ENCODE measurements around the gene AQP9. TPM values are rescaled to one million over a fixed set of nuclear protein-coding genes. Genes with fewer than 3 reads are reported as not detected.
A peak's percentile ranks its signal among the peaks of the same experiment; 100 is the strongest.
"Not testable (repeated sequence)": the region's sequence is repeated elsewhere in the genome, so short reads cannot be mapped to it uniquely, and the experiment has no call there.

Gene AQP9
- total and polyA plus RNA-seq, 2 experiments from 2014 or later: 0.57 to 0.60 TPM

DNA sequence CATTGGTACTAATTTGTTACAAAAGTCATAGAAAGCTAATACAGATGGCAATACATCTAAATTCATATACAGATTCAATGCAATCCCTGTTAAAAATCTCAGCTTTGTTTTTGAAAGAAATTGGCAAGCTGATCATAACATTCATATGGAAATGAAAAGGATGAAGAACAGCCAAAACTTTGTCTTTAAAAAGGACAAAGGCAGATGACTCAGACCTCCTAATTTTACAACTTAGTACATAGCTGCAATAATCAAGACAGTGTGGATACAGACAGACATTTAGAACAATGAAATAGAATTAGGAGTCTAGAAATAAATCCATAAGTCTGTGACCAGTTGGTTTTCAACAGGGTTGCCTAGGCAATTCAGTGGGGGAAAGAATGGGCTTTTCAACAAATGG is 63.3 kb downstream of the AQP9 start:
- no peaks in the 10 kb centered on the region for H3K79me2 ChIP-seq
- H3K4me2 ChIP-seq: no peak overlapping the region
- no peaks in the 10 kb centered on the region for H3K9me2 ChIP-seq (replicated peaks; ENCODE audit: insufficient read depth)
- no peak for TF ChIP-seq EZH2phosphoT487 (IDR thresholded peaks at IDR 0.05; ENCODE audit: low read depth, severe bottlenecking, unreplicated experiment)
- TF ChIP-seq, protein P1, sequence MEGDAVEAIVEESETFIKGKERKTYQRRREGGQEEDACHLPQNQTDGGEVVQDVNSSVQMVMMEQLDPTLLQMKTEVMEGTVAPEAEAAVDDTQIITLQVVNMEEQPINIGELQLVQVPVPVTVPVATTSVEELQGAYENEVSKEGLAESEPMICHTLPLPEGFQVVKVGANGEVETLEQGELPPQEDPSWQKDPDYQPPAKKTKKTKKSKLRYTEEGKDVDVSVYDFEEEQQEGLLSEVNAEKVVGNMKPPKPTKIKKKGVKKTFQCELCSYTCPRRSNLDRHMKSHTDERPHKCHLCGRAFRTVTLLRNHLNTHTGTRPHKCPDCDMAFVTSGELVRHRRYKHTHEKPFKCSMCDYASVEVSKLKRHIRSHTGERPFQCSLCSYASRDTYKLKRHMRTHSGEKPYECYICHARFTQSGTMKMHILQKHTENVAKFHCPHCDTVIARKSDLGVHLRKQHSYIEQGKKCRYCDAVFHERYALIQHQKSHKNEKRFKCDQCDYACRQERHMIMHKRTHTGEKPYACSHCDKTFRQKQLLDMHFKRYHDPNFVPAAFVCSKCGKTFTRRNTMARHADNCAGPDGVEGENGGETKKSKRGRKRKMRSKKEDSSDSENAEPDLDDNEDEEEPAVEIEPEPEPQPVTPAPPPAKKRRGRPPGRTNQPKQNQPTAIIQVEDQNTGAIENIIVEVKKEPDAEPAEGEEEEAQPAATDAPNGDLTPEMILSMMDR (IDR thresholded peaks at IDR 0.05; ENCODE audit: poor library complexity): no peak
- no peak for TF ChIP-seq EZH2 (IDR thresholded peaks at IDR 0.05; ENCODE audit: borderline replicate concordance)
- DNase-seq (ENCODE audit: low spot score): no peak
- no peak overlapping the region for H3K4me3 ChIP-seq
- H3K27me3 ChIP-seq: no peaks in the 10 kb centered on the region
- H2AFZ ChIP-seq: no peak overlapping the region
- H4K20me1 ChIP-seq (ENCODE audit: insufficient read depth, poor library complexity, severe bottlenecking): no peaks in the 10 kb centered on the region
- H3K9me3 ChIP-seq (ENCODE audit: low read depth): no peaks in the 10 kb centered on the region
- no peak overlapping the region for H3K27ac ChIP-seq
- no peaks in the 10 kb centered on the region for H3K36me3 ChIP-seq (replicated peaks; ENCODE audit: insufficient read depth, low read depth)
- no peaks in the 10 kb centered on the region for H3K4me1 ChIP-seq (ENCODE audit: insufficient read depth)

DNA sequence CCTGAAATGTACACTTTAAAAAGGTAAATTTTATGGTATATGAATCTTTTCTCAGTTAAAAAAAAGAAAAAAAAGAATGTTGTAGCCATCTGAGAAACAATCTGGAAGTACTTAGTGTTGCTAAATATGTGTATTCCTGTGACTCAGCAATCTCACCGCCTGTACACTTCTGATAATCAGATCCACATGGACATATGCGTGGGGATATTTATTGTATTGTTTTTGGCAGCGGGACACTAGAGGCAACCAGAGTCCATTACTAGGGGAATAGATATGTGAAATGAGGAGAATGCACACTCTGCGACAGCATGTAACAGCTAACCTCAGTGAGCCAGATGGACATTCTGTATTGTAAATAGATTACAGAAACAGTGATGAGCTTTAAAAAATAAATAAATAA is 65.4 kb downstream of the AQP9 start:
- Histone ChIP-seq H3K27ac (no peak overlapping the region), H2AFZ (no peak overlapping the region), H3K79me2 (no peaks in the 10 kb centered on the region), H3K9me3 (ENCODE audit: low read depth) (no peaks in the 10 kb centered on the region), H3K4me3 (no peak overlapping the region), H3K4me1 (ENCODE audit: insufficient read depth) (no peaks in the 10 kb centered on the region), H3K36me3 (replicated peaks; ENCODE audit: insufficient read depth, low read depth) (no peaks in the 10 kb centered on the region), H4K20me1 (ENCODE audit: insufficient read depth, poor library complexity, severe bottlenecking) (no peaks in the 10 kb centered on the region), H3K27me3 (no peaks in the 10 kb centered on the region), H3K4me2 (peak overlapping the region; percentile 16), H3K9me2 (replicated peaks; ENCODE audit: insufficient read depth) (no peaks in the 10 kb centered on the region)
- WGBS (ENCODE audit: low lambda C conversion rate, missing lambda C conversion rate): 36% methylated on average over 4 of the region's 4 CpGs
- peak; percentile 38 for DNase-seq (ENCODE audit: low spot score)
- TF ChIP-seq, protein P1 (IDR thresholded peaks at IDR 0.05; ENCODE audit: poor library complexity): no peak
- no peak for TF ChIP-seq EZH2phosphoT487 (IDR thresholded peaks at IDR 0.05; ENCODE audit: low read depth, severe bottlenecking, unreplicated experiment)
- no peak for TF ChIP-seq EZH2 (IDR thresholded peaks at IDR 0.05; ENCODE audit: borderline replicate concordance)

DNA sequence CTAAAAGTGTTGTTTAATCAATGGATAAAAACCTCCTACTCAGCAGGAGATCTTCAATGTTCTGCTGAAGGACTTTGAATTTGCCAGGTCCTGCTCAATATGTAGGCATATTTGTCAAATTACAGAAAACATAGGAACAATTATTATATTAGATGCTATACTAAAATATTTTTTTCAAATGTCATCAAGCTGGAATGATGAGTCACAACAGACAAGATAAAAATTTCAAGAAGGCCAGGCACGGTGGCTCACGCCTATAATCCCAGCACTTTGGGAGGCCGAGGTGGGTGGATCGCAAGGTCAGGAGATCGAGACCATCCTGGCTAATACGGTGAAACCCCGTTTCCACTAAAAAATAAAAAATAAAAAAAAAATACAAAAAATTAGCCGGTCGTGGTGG is 68.0 kb downstream of the AQP9 start:
- H3K4me2 ChIP-seq: no peak overlapping the region
- H2AFZ ChIP-seq: no peak overlapping the region
- H3K9me3 ChIP-seq (ENCODE audit: low read depth): no peaks in the 10 kb centered on the region
- H3K79me2 ChIP-seq: no peaks in the 10 kb centered on the region
- no peak for DNase-seq (ENCODE audit: low spot score)
- no peaks in the 10 kb centered on the region for H4K20me1 ChIP-seq (ENCODE audit: insufficient read depth, poor library complexity, severe bottlenecking)
- H3K36me3 ChIP-seq (replicated peaks; ENCODE audit: insufficient read depth, low read depth): no peaks in the 10 kb centered on the region
- TF ChIP-seq EZH2phosphoT487 (IDR thresholded peaks at IDR 0.05; ENCODE audit: low read depth, severe bottlenecking, unreplicated experiment) (no peak), EZH2 (IDR thresholded peaks at IDR 0.05; ENCODE audit: borderline replicate concordance) (no peak)
- TF ChIP-seq, protein P1 (IDR thresholded peaks at IDR 0.05; ENCODE audit: poor library complexity): no peak
- H3K4me1 ChIP-seq (ENCODE audit: insufficient read depth): no peaks in the 10 kb centered on the region
- H3K27me3 ChIP-seq: no peaks in the 10 kb centered on the region
- no peak overlapping the region for H3K4me3 ChIP-seq
- no peaks in the 10 kb centered on the region for H3K9me2 ChIP-seq (replicated peaks; ENCODE audit: insufficient read depth)
- no peak overlapping the region for H3K27ac ChIP-seq
- WGBS (ENCODE audit: low lambda C conversion rate, missing lambda C conversion rate): 97% methylated on average over 9 of the region's 9 CpGs

DNA sequence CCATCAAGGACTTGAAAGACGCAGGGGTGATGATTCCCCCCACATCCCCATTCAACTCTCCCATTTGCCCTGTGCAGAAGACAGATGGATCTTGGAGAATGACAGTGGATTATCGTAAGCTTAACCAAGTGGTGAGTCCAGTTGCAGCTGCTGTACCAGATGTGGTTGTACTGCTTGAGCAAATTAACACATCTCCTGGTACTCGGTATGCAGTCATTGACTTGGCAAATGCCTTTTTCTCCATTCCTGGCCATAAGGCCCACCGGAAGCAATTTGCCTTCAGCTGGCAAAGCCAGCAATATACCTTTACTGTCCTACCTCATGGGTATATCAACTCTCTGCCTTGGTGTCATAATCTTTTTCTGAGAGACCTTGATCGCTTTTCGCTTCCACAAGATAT is 70.0 kb downstream of the AQP9 start:
- not testable (repeated sequence) for H2AFZ ChIP-seq; H3K36me3 ChIP-seq (replicated peaks; ENCODE audit: insufficient read depth, low read depth); DNase-seq (ENCODE audit: low spot score)

DNA sequence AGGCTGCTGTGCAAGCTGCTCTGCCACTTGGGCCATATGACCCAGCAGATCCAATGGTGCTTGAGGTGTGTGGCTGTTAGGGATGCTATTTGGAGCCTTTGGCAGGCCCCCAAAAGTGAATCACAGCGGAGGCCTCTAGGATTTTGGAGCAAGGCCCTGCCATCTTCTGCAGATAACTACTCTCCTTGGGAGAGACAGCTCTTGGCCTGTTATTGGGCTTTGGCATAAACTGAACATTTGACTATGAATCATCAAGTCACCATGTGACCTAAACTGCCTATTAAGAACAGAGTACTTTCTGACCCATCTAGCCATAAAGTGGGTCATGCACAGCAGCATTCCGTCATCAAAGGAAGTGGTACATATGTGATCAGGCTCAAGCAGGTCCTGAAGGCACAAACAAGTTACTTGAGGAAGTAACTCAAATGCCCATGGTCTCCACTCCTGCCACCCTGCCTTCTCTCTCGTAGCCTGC is 70.9 kb downstream of the AQP9 start:
- H4K20me1 ChIP-seq (ENCODE audit: insufficient read depth, poor library complexity, severe bottlenecking); H2AFZ ChIP-seq; H3K9me3 ChIP-seq (ENCODE audit: low read depth); DNase-seq (ENCODE audit: low spot score); H3K4me3 ChIP-seq; H3K27me3 ChIP-seq; H3K4me2 ChIP-seq; H3K27ac ChIP-seq; H3K36me3 ChIP-seq (replicated peaks; ENCODE audit: insufficient read depth, low read depth); H3K9me2 ChIP-seq (replicated peaks; ENCODE audit: insufficient read depth); H3K4me1 ChIP-seq (ENCODE audit: insufficient read depth); H3K79me2 ChIP-seq: not testable (repeated sequence)
- WGBS (ENCODE audit: low lambda C conversion rate, missing lambda C conversion rate): 100% methylated on average over 3 of the region's 3 CpGs

More for the DNA sequence above, 70.0 kb downstream of the AQP9 start:
- H3K27ac ChIP-seq; H4K20me1 ChIP-seq (ENCODE audit: insufficient read depth, poor library complexity, severe bottlenecking); H3K4me1 ChIP-seq (ENCODE audit: insufficient read depth); H3K9me2 ChIP-seq (replicated peaks; ENCODE audit: insufficient read depth); H3K9me3 ChIP-seq (ENCODE audit: low read depth); H3K4me3 ChIP-seq; H3K79me2 ChIP-seq; H3K4me2 ChIP-seq; H3K27me3 ChIP-seq: not testable (repeated sequence)
- WGBS (ENCODE audit: low lambda C conversion rate, missing lambda C conversion rate): 96% methylated on average over 6 of the region's 6 CpGs

DNA sequence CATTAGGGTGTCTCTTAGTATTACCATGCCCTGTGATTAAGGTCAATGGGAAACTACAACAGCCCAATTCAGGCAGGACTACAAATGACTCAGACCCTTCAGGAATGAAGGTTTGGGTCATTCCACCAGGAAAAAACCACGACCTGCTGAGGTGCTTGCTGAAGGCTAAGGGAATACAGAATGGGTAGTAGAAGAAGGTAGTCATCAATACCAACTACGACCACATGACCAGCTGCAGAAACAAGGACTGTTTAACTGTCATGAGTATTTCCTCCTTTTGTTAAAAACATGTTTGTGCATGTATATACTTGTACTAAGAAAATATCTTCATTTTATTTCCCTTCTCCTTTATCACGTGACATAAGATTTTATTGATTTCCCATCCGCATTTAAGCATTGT is 71.8 kb downstream of the AQP9 start:
- not testable (repeated sequence) for H3K27me3 ChIP-seq; H2AFZ ChIP-seq; H3K79me2 ChIP-seq; DNase-seq (ENCODE audit: low spot score); H3K9me3 ChIP-seq (ENCODE audit: low read depth); H3K9me2 ChIP-seq (replicated peaks; ENCODE audit: insufficient read depth); H3K4me2 ChIP-seq; H3K27ac ChIP-seq; H3K36me3 ChIP-seq (replicated peaks; ENCODE audit: insufficient read depth, low read depth); H3K4me1 ChIP-seq (ENCODE audit: insufficient read depth); H3K4me3 ChIP-seq; H4K20me1 ChIP-seq (ENCODE audit: insufficient read depth, poor library complexity, severe bottlenecking)
- WGBS (ENCODE audit: low lambda C conversion rate, missing lambda C conversion rate): 91% methylated on average over 4 of the region's 4 CpGs

Data from hepatocyte (in vitro differentiated cells).